GM12872 (cell line): ENCODE data around the gene SLC34A3.

Source experiments
- TF ChIP-seq, protein P1 (sequence below): IDR thresholded peaks from 3 replicates; pipeline ENCODE4 v1.5.1; 2011; ENCODE audit warnings: low read depth, mild to moderate bottlenecking, low read length, moderate library complexity; ENCODE audit not compliant: insufficient read depth

Gene SLC34A3

DNA sequence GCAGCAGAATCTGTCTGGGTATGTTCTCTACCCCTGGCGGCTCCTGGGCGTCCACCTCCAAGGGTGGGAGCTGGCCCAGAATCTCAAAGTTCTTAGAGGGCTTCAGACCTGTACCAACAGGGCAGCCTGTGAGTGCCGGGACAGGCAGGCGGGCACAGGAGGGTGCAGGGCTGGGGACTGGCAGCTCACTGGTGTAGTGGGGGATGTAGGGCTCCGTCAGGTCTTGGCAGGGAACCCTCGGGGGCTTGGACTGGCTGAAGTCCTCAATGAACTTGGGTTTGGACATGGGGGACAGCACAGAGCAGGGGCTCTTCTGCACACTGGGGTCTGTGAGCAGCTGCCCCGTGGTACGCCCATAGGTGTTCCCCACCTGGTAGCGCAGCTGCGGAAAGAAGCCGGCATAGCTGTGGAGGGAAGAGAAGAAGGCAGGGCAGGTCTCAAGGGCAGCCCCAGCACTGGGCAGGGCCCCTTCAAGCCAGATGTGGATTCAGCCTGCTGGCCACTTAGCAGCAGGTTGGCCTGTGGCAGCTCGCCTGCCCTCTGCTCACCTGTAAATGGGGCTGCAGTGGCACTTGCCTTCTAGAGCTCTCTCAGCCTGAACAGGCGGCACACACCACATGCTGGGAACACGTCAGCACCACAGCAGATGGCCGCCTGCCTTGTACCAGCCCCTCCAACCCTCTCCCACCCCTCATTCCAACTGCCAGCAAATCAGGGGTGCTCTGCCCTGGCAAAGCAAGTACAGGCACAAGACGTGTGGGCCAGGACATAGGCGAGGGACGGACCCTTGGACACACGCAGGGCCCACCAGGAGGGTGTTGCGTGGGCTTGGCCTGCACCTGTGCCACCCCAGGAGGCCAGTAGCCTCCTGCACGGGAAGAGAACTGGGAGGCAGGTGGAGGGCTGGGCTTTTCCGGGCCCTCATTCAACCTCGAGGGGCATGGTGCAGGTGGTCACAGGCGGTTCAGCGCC lies 15.0 kb downstream of the SLC34A3 start:
- TF ChIP-seq, protein P1, sequence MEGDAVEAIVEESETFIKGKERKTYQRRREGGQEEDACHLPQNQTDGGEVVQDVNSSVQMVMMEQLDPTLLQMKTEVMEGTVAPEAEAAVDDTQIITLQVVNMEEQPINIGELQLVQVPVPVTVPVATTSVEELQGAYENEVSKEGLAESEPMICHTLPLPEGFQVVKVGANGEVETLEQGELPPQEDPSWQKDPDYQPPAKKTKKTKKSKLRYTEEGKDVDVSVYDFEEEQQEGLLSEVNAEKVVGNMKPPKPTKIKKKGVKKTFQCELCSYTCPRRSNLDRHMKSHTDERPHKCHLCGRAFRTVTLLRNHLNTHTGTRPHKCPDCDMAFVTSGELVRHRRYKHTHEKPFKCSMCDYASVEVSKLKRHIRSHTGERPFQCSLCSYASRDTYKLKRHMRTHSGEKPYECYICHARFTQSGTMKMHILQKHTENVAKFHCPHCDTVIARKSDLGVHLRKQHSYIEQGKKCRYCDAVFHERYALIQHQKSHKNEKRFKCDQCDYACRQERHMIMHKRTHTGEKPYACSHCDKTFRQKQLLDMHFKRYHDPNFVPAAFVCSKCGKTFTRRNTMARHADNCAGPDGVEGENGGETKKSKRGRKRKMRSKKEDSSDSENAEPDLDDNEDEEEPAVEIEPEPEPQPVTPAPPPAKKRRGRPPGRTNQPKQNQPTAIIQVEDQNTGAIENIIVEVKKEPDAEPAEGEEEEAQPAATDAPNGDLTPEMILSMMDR = no peak

DNA sequence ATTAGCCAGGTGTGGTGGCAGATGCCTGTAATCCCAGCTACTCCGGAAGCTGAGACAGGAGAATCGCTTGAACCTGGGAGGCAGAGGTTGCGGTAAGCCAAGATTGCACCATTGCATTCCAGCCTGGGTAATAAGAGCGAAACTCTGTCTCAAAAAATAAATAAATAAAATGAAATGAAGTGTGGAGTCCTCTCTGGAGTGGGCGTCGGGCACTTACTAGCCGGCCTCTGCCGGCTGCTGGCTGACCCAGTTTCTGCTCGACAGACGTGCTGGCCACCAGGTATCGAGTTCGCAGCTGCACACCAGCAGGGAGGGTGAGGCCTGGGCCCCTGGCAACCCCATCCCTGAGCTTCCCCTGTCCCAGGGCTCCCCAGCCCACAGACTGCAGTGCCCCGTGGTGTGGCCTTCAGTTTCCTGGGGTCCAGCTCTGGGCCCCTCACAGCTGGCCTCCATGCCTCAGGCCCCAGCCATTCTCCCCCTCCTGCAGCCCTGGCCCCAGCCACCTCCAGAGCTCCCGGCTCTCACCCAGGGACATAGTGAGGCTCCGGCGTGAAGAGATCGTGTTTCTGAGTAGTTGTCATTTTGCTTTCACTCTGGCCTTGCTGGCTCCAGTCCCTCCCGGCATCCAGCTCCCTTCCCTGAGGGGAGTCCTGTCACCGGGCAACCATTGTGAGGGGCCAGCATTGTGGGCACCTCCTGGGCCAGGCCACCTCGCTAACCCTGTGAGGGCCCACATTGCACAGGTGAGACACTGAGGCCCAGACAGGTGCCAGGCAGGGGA lies 16.6 kb downstream of the SLC34A3 start:
- TF ChIP-seq, protein P1 = no peak

DNA sequence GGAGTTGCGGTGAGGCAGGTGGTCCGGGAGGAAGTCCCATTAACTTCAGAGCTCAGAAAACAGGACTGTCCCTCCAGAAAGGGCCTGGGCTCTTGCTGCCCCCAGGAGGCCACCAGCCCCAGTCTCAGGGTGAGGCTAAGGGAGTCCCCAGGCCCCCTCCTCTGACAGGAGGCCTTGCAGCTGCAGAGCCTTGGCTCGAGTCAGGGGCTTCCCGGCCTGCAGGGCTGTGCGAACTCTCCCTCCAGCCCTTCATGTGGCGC lies 17.1 kb downstream of the SLC34A3 start:
- TF ChIP-seq, protein P1 = no peak

DNA sequence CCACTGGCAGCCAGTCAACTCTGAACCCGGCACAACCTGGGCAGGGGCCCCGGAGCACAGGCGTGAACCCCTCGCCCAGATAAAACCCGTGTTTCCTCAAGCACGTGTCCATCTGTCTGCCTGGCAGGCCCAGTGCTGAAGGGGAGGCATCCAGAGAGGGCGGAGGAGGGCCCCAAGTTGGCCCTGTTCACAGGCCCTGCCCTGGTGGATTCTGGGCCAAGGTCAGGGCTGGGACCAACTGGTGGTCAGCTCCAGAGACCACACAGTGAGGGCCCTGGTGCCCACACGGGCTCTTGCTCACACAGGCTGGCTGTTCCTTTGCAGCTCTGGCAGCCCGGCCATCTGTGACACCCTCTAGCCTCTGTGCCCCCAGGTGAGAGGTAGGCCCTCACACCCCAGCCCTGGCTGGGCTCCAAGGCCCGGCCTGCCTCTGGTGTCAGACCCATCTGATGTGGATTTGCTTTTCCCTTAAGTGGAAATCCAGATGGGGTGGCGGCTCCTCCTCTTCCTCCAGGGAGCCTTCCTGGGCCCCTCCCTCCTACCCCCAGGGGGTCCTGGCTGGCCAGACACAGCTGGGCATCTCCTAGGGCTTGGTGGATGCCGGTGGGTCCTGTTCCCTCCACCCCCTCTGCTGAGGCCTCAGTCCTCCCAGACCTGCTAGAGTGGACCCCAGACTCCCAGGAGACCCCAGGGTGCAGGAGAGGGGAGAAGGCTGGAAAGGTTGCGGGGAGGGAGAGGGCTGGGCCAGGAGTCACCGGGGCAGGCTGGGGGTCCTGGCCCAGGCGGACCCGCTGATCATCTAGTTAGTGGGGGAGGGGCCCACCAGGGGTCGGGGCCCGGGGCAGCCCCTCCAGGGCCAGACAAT lies 19.9 kb downstream of the SLC34A3 start:
- TF ChIP-seq, protein P1 = no peak

DNA sequence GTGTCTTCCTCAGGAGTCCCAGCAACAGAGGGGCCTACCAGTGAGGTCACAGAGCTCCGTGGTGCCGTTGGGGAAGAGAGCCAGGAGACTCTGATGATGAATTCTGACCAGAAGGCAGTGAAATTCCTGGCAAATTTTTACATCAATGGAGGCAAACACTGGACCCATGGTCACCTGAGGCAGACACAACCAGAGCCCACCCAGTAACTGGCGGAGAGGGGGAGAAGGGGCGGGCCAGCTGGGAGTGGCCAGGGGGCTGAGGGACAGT lies 20.4 kb downstream of the SLC34A3 start, which contains the start of gene STPG3:
Gene STPG3 (plus strand): TSS at position 93 of the 268 bp plus-strand sequence. CDS start 1 bp downstream, at position 94.
- TF ChIP-seq, protein P1 = no peak

DNA sequence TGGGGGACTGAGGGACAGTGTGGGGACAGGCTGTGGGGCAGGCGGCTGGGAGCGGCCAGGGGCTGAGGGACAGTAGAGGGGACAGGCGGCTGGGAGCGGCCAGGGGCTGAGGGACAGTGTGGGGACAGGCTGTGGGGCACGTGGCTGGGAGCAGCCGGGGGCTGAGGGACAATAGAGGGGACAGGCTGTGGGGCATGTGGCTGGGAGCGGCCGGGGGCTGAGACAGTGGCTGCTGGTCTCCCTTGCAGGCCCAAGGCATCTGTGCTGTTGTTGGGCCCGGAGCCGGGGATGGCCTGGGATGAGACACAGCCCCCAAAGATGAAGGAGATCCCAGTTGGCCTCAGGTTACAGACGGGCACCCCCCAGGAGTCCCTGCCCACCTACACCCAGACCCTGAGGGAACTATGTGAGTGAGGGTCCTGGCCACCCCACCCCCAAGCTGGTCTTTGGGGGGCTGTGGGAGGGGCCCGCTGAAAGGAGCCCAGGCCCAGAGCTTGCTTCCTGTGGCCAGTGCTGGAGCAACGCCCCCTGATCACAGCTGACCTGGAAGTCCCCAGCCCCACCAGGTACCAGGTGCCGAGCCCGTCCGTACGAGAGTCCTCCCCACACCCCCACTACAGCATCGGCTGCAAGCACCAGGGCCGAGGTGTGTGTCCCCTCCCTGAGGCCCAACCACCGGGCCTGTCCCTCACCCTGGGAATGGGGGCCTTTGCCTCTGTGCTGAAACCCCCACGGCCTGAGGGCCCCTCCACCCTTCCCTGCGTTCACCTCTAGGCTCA lies 21.0 kb downstream of the SLC34A3 start:
- TF ChIP-seq, protein P1 = no peak
